WTC11 (cell line): ENCODE data around the gene ULK4.

ENCODE experiments used
- CTCF ChIP-seq: fragments of 200-600 bp; IDR thresholded peaks from 2 replicates; pipeline ENCODE4 v1.8.0; 2022; ENCODE audit warnings: antibody characterized with exemption
- ZNF263 ChIP-seq: sonication (generic); formaldehyde crosslinking; IDR thresholded peaks from 2 replicates; pipeline ENCODE4 v1.8.1; 2022; ENCODE audit warnings: low read depth, mild to moderate bottlenecking, moderate library complexity, missing genetic modification reagents

DNA sequence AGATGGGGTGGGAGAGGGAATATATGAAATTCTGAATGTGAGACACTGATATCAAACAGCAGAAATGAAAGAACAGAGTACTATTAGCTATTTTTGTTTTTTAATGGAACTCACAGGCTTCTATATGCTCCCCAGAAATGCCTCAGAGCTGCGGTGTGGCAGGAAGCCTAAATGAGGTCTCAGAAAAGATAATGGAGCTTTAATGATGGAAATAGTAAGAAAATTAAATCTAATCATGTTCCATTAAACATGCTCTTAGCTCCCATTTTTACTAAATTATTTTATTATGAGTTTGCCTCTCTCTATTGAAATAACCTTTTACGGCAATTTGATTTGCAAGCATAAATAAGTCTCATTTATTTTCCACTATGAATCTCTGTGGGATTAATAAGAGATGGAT, 378.9 kb downstream of the ULK4 start:
- TF ChIP-seq CTCF, result no peak
- no peak for TF ChIP-seq ZNF263
